Right forelimb (tissue), 1 donor: ENCODE results near the gene MIGA1.
"Not testable (repeated sequence)": the region's sequence is repeated elsewhere in the genome, so short reads cannot be mapped to it uniquely, and the experiment has no call there.

Experiments
- DNase-seq: peaks from one replicate; pipeline ENCODE4 v3.0.0-alpha.2; 2018

MIGA1 gene, protein sequence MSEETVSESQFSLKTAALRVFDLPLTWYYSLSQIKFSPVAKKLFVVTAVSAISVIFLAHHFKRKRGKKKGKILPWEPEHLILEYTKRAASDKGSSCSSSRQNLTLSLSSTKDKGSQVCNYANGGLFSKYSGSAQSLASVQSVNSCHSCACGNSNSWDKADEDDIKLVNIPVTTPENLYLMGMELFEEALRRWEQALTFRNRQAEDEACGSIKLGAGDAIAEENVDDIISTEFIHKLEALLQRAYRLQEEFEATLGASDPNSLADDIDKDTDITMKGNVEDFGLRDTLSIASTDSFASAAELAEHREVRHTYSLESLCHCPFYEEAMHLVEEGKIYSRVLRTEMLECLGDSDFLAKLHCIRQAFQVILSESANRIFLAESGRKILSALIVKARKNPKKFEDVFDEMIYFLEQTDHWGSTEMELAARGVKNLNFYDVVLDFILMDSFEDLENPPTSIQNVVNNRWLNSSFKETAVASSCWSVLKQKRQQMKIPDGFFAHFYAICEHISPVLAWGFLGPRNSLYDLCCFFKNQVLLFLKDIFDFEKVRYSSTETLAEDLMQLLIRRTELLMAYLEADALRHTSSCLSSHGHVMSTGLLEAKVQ

DNA sequence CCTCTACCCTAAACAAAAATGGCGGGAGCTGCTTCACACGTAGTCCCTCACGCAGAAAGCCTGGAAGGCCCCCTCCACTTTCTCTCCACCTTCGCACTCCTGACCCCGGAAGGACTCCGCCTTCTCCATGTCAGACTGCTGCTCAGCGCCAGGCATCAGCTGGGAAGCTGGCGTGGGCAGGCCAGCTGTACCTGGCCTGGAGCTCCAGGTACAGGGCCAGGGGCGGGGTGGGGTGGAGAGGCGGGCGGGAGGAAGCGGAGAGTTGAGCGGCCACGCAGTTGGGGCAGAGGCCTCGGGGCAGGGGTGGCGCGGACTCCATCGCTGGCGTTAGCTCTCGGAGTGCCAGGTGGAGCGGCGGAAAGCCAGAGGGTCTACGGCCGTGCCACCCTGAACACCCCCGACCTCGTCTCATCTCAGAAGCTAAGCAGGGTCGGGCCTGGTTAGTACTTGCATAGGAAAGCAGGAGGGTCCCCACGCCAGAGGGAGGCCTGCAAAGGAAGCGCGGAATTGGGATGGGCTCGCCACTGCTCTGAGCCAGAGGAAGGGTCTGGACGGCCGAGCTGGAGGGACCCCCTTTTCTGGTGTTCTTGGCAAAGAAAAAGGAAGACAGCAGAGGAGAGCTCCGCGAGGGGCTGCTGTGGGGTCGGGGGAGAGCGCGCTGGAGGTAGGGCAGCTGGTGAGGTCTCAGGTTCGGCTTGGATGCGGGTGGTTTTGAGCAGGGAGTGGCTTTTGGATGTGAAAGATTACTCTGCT is at the start of gene MIGA1:
MIGA1 (plus strand) TSS at position 121 of the 753 bp plus-strand sequence. CDS start 3,604 bp downstream, outside the sequence.
- DNase-seq: peak; percentile 88

DNA sequence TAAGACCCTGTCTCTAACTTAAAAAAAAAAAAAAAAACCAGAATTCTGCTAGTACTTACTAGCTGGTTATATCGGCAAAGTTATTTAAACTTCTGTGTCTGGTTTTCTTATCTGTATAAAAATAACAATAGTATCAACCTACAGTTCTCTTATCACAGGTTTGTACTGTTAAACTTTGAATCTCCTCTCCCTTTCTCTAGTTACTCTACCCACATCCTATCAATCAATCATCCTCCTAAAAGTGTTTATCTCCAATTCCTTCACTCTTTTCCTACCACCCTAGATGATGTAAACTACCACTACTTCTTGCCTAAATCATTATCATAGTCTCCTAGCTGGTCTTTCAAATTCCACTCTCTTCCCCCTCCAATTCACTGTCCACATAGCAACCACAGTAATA is 47.4 kb upstream of the MIGA1 start:
- no peak for DNase-seq

DNA sequence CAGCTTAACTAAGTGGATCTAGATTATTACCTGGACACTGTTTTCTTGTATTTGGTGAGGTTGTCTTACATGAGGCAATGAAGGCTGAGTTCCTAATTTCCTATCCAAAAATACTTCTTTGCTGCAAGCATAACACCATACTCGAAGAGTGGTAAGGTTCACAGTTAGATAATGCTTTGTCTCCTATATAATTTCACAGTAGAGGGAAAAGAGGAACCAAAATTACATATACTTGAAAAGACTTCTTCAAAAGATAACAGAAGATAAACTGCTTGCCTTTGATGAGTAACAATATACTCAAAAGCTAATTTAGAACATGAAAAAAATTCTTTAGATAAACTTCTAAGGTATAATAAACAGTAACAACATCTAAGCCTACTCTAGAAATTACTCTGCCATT is 40.2 kb upstream of the MIGA1 start:
- DNase-seq: no peak

DNA sequence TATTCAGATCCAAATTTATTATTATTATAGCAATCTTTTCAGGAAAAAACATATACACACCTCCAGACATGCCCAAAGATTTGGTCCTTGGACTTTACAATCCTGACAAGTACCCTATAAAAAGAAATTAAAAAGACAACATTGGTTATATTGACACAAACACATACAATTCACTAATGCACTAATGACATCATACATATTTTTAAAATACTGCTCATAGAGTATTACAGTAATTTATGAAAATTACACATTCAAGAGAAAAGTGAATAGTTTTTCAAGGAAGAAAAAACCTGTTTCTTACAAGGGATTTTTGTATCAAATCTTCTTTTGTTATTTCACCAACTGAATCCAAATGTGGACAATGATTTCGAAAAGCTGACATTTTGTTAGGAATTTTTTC is 38.1 kb upstream of the MIGA1 start:
- no peak for DNase-seq

DNA sequence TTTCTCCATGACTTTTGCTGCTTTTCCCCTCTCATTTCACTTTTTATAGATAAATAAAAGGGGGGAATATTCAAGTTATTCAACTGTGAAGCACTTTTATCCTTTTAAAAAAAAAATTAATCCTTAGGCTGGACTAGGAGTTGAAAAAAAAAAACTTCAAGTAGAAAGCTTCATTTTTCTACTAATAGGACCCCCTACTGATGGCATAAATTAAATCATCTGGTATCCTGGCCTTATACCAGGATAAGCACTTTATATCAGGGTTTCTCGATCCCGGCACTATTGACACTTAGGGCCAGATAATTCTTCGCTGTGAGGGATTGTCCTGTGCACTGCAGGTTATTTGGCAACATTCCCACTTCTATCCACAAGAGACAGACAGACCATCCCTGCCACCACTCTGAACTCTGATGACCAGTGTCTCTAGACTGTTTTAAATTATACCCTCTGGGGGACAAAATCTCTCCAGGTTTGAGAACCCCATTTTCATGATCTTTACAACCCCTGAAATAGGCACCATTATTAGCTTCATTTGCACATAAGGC is 37.4 kb upstream of the MIGA1 start:
- DNase-seq: no peak

DNA sequence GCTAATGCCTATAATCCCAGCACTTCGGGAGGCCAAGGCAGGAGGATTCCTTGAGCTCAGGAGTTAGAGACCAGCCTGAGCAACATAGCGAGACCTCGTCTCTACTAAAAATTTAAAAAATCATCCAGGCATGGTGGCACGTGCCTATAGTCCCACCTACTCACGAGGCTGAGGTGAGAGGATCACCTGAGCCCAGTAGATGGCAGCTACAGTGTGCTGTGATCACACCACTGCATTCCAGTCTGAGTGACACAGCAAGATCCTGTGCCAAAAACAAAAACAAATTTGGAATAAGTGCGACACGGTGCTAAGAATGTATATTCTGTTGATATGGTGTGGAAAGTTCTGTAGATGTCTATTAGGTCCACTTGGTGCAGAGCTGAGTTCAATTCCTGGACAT is 34.9 kb upstream of the MIGA1 start:
- DNase-seq: no peak

DNA sequence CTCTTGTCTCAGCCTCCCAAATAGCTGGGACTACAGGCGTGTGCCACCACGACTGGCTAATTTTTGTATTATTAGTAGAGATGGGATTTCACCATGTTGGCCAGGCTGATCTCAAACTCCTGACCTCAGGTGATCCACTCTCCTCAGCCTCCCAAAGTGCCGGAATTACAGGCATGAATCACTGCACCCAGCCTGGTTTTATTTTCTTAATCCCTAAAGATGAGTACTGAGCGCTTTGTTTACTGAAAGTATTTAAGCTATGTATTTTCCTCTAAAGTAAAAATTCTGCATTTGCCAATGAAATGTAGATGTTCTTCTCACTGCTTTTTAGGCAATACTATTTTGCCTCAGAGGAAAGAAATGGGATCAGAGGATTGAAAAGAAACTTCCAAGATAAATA is 30.0 kb upstream of the MIGA1 start:
- DNase-seq: not testable (repeated sequence)

DNA sequence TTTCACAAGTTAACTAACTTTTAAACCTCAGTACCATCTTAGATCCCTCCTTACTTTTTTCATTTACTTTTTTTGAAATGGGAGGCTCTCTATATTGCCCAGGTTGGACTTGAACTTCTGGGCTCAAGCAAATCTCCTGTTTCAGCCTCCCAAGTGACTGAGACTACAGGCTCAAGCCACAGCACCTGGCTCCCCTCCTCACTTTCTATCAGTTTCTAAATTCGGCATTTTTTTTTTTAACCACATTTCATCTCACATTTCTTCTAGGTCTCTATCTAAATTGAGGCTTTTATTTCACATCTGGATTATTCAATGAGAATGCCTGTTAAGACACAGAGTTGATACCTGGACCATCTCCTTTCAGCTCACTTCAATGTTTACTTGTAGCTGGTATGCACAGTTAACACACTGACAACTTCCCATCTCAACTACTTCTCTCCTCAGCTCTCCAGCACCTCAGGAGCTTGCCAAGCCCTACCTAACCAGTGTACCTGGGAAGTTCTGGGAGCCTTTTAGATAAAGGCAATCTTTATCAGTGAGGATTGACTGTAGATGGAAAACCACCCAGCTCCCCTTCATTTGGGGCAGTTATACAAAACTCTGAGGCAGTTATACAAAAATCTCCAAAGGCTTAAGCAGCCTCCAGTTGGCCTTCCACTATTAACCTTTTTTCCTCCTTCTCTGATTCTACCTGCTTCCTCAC is 23.2 kb upstream of the MIGA1 start:
- no peak for DNase-seq

DNA sequence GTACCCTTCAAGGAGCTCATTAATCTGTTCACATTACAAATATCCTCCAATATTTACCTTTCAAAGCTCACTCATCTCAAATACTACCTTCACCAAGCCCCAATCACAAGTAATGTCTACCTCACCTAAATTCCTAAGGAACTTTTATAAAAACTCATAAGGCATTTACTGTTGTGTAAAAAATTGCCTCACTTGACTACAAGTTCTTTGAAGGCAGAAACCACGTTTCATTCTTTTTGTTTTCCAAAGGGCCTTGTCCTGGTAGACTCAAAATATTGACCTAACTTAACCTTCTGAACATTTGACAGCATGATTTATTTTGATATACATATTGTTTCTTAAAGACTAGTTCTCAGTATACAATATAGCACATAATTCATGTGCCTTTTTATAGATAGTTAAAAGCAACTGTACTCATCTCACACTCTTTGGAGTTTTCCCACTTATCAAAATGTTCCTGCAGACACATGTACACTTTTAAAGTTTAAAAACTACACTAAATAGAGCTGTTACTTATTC is 22.3 kb upstream of the MIGA1 start:
- DNase-seq: no peak

DNA sequence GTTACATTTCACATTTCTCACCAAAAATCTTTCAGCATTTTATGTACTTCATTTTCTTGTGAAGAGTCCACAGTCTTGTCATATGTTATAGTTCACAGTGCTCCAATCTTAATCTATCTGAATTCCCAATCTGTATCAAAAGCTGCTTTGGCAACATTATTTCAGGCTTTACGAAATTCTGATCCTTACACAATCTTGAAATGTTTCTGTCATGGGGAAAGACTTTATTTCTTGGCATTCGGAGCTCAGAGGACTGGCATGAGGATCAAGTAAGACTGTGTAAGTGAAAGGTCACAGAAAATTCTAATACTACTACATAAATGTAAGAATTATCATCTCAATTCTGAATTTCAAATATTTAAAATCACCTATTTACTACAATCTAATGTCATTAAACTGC is 21.8 kb upstream of the MIGA1 start:
- DNase-seq: no peak

DNA sequence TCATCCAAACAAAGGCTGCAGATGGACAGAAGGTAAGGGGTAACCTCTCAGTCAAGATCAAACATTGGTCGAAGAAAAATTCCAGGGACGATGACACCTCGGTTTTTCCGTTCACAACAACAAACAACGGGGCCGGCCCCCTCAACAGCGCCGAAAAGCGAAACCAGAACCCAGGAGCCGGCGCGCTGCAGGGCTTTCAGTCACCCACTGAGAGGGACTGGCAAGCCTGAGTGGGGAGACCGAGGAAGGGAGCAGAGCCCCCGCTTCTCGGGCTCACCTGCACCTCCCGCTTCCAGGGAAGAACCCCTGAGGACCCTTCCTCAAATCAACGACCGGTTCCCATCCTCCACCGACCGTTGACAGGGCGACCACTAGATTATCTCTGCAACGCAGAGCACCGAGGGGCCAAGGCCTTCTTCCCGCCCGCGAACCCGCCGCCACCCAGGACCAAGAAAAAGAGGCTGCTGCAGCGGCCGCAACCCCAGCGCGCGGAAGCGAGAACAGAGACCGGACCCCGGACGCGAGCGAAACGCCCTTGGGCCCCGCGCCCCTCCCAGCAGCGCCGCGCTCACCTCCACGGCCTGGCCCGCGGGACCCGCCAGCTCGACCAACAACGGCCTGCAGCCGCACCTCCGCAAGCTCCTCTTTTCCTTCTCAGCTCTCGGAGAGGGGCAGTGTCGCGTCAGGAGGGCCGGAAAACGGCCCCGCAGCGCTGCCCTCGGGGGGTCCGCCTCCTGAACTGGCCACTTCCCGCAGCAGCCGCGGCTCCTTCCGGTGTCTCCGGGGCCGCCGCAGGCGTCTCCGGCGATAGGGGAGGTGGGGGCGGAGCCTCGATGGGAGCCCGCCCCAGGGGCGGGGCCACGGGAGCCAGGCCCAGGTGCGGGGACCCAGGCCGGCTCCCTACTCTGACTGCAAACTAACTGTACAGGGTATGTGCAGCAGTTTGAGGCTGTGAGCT is 20.1 kb upstream of the MIGA1 start, which contains the start of gene USP33:
USP33 (minus strand) TSS at position 782 of the 958 bp plus-strand sequence. CDS start 18,155 bp downstream, outside the sequence.
- peak; percentile 90 for DNase-seq

DNA sequence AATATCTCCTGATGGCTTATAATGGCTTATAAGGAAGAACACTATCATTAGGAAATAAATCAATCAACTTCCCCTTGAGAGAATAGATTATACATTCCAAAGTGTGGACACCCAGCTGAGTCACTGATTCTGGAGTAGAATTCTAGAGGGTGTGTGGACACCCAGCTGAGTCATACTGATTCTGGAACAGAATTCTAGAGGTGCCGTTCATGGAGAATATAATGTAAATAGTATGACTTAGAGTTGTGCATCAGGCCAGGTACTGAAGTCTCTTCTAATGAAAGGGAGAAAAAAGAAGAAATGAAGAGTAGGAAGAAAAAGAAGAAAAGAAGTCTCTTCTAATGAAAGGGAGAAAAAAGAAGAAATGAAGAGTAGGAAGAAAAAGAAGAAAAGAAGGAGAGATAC is 17.4 kb upstream of the MIGA1 start:
- no peak for DNase-seq

DNA sequence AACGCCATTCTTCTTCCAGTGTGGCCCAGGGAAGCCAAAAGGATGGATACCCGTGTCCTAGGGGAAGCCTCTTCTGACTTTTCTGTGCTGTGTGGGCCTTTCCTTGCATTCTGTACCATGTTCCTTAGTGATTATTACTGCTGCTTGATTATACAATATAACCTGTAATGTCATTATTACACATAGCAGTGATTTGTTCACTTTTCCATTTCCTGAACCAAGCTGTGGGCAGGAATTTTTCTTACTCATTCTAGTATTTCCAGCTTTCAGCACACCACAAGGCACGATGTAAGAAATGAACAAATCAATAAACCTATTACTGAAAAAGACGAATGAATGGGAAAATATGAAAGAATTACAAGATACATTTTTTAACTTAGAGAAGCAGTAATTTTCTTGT is 11.4 kb upstream of the MIGA1 start:
- no peak for DNase-seq

DNA sequence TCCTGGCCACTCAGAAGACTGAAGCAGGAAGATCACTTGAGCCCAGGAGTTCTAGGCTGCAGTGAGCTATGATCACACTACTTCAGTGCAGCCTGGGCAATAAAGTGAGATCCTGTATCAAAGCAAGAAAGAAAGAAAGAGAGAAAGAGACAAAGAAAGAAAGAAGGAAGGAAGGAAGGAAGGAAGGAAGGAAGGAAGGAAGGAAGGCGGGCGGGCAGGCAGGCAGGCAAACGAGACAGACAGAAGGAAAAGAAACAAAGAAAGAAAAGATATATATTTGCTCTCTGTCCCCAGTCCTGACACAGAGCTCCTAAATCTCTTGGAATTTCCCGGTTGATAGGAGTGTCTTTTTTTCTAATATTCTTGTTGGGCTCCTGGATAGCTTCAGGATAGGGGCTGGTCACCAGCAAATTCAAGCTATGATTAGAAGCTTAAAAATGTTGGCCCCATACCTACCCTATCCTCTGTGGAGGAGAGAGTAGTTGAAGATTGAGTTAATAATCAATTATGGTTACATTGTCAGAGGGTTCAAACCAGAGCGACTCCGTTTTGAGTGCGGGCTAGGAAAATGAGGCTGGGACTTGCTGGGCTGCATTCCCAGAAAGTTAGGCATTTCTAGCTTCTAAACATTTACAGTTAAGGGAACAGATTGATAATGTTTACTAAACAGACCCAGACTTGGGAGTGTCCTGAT is 3.3 kb upstream of the MIGA1 start:
- no peak for DNase-seq

DNA sequence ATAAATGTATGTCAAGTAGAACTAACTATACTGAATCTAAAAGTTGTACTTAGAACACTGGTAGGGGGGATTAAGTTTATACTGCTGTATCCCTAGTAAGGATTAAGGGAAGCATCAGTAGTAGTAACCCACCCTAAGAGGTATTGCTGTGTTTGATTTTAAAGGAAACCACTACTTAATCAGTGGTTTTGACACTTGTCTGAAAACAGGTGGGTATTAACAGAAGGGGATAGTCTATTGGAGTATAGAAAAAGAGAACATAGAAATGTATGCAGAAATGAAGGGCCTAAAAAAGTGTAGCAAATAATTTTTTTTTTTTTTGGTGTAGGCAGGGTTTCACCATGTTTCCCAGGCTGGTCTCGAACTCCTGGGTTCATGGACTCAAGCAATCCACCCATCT is 2.2 kb downstream of the MIGA1 start:
- no peak for DNase-seq

DNA sequence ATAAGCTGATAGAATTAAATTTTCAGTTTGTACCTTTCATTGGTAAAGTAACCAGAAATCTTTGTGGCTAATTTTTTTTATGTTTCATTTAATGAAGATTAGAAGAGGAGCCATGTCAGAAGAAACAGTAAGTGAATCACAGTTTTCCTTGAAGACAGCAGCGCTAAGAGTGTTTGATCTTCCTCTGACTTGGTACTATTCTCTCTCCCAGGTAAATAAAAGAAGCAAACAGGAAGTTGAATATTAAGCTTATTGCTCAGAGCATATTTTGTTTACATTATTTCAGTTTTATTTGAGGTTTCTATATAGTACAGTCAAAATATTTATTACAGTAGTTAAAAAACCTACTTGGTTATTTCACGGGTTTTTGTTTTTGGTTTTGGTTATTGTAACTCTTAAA is 3.7 kb downstream of the MIGA1 start:
- DNase-seq: no peak

DNA sequence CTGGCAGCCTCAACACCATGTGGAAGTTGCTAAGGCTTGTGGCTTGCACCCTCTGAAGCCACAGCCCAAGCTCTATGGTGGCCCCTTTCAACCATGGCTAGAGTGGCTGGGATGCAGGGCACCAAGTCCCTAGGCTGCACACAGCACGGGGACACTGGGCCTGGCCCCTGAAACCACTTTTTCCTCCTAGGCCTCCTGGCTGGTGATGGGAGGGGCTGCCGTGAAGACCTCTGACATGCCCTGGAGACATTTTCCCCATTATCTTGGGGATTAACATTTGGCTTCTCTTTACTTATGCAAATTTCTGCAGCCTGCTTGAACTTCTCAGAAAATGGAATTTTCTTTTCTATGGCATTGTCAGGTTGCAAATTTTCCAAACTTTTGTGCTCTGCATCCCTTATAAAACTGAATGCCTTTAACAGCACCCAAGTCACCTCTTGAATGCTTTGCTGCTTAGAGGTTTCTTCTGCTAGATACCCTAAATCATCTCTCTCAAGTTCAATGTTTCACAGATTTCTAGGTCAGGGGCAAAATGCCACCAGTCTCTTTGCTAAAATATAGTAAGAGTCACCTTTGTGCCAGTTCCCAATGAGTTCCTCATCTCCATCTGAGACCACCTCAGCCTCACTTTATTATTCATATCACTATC is 6.8 kb downstream of the MIGA1 start:
- DNase-seq: not testable (repeated sequence)

DNA sequence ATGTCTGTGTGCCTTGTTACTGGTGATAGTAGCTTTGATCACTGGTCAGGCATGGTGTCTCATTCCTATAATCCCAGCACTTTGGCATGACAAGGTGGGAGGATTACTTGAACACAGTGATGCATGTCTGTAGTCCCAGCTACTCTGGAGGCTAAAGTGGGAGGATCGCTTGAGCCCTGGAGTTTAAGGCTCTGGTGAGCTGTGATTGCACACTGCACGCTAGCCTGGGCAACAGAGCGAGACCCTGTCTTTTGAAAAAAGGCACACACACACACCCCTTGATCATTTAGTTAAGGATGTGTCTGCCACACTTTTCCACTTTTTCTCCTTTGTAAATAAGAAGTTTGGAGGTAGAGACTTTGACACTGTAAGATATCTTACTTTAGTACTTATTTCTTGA is 15.1 kb downstream of the MIGA1 start:
- DNase-seq: no peak

DNA sequence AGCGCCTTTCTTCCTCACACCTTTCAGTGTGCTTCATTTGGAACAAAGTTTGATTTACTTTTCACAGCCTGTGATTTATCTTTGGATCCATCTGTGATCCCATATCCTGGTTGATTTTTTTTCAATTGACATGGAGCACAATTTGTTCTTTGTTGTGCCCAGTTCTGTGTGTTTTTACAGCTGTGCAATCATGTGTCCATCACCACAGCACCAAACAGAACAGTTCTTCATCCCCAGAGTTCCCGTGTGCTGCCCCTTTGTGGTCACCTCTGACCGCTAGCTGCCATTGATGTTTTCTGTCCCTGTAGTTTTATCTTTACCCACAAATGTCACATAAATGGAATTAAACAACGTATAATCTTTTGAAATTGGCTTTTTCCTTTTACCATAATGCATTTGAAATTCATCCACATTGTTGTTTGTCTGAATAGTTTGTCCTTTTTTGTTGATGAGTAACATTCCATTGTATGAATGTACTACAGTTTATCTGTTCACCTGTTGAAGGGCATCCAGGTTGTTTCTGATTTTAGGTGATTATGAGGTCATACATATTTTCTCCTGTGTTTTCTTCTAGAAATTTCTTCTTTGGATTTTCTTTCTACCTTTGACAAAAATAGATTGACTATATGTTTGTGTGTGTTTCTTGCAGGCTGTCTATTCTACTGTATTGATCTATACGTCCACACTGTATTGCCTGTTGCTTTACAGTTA is 17.4 kb downstream of the MIGA1 start:
- DNase-seq: no peak
